Breast epithelium (tissue), 4 donors: ENCODE results near the gene SLC6A1. TPM values are rescaled to one million over a fixed set of nuclear protein-coding genes. Genes with fewer than 3 reads are reported as not detected.

Source experiments
- DNase-seq, 2 donors: peaks; one replicate each; pipeline ENCODE4 v3.0.0-alpha.2; 2019; ENCODE audit warnings: low spot score in 2 of 2
- H3K27ac ChIP-seq, 2 donors: fragments of 200-600 bp; sonication (generic) in 1 of 2; one replicate each; pipeline ENCODE4 v1.5.1; 2016 to 2019; ENCODE audit warnings: mild to moderate bottlenecking in 1 of 2
- H3K27me3 ChIP-seq, 2 donors: fragments of 200-600 bp; sonication (generic) in 1 of 2; one replicate each; pipeline versions ENCODE4 v1.5.1 to v1.6.0; 2017 to 2019; ENCODE audit warnings: control low read depth in 1 of 2, mild to moderate bottlenecking in 1 of 2
- H3K36me3 ChIP-seq: fragments of 200-600 bp; one replicate; pipeline ENCODE4 v1.5.1; 2019
- H3K4me1 ChIP-seq, 2 donors: fragments of 200-600 bp; sonication (generic); one replicate each; pipeline ENCODE4 v1.5.1; 2016 to 2019; ENCODE audit warnings: control low read depth in 1 of 2
- H3K4me3 ChIP-seq, 3 donors: fragments of 200-600 bp; sonication (generic); 1 replicate in 2 of 3; 2 replicates in 1 of 3; pipeline ENCODE4 v1.5.1; 2016 to 2019; ENCODE audit warnings: mild to moderate bottlenecking in 3 of 3, moderate library complexity in 2 of 3
- H3K9me3 ChIP-seq, 2 donors: fragments of 200-600 bp; sonication (generic) in 1 of 2; one replicate each; pipeline ENCODE4 v1.5.1; 2016 to 2019; ENCODE audit warnings: control low read depth in 1 of 2
- CTCF ChIP-seq, 3 donors: fragments of 450-650 bp; IDR thresholded peaks; one replicate each; pipeline ENCODE4 v1.5.1; 2016 to 2017; ENCODE audit warnings: antibody characterized with exemption in 3 of 3, mild to moderate bottlenecking in 3 of 3, moderate library complexity in 3 of 3
- POLR2A ChIP-seq: fragments of 450-650 bp; IDR thresholded peaks from one replicate; pipeline ENCODE4 v1.6.1; 2016; ENCODE audit warnings: antibody characterized with exemption, mild to moderate bottlenecking, moderate library complexity
- POLR2AphosphoS5 ChIP-seq, 3 donors: sonication (generic); formaldehyde crosslinking; IDR thresholded peaks; one replicate each; pipeline ENCODE4 v1.6.1; 2017; ENCODE audit warnings: antibody characterized with exemption in 3 of 3
- intact Hi-C: fragments of 100-400 bp; cut with DNase I; formaldehyde crosslinking; loops from one replicate; pipeline ENCODE4 v1.15.1; 2023; ENCODE audit warnings: low total_unique reads
- total RNA-seq, 3 donors: library from RNA; depleted of rRNA; stranded (reverse); fragments of >200 nt; gene quantifications; one replicate each; pipeline ENCODE4 v1.1.0, GENCODE V29; 2016

The SLC6A1 gene
- total RNA-seq, 3 donors from 2014 or later: under 0.01 to 0.32 (median 0.29) TPM

DNA sequence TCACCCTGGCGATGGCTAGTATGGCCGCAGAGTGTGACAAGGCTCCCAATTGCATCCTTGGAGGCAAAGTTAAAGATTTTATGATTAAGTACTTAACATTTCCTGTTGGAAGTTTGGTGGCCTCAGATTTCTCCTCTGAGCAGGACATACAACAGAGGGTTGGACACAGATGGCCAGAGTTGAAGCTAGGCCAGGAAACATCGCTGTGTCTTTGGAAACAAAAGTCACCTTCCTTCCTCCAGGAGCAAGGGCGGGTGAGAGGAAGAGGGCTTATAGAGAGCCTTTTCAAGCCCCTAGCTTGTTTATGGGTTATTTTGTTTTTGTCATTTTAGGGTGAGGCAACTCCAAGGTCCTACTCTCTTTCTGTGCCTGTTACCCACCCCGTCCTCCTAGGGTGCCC lies 24.2 kb downstream of the SLC6A1 start:
- Histone ChIP-seq H3K9me3 (no peaks in the 10 kb centered on the region), H3K27me3 (peaks cover 0 to 6% of the 10 kb centered on the region in 2 donors), H3K4me1 (no peaks in the 10 kb centered on the region), H3K36me3 (no peaks in the 10 kb centered on the region), H3K27ac (no peak overlapping the region), H3K4me3 (no peak overlapping the region)
- intact Hi-C loops: no loop called here
- TF ChIP-seq POLR2AphosphoS5 (IDR thresholded peaks at IDR 0.05): no peak
- no peak for TF ChIP-seq CTCF (IDR thresholded peaks at IDR 0.05)
- TF ChIP-seq POLR2A: no peak
- DNase-seq: no peak

DNA sequence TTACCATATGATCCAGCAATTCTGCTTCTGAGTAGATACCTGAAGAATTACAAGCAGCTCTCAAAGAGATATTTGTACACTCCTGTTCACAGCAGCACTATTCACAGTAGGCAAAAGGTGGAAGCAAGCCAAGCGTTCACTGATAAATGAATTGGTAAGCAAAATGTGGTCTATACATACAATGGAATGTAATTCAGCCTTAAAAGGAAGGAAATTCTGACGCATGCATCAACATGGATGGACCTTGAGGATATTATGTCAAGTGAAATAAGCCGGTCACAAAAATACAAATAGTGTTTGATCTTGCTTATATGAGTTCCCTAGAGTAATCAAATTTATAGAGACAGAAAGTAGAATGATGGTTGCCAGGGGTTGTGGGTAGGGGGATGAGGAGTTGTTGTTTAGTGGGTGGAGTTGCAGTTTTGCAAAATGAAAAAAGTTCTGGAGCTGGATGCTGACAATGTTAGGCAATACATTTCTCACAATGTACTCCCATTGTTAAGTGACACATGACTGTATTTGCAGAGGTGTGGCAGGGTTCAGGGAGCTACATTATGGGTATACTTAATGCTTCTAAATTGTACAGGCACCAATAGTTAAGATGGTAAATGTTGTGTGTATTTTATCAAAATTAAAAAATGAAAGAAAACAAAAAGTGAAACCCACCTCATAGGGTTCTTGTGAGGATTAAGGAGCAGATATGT lies 26.7 kb downstream of the SLC6A1 start:
- TF ChIP-seq POLR2A (no peak), CTCF (IDR thresholded peaks at IDR 0.05) (no peak), POLR2AphosphoS5 (IDR thresholded peaks at IDR 0.05) (no peak)
- Histone ChIP-seq H3K9me3 (no peaks in the 10 kb centered on the region), H3K27me3 (peaks cover 0 to 6% of the 10 kb centered on the region in 2 donors), H3K36me3 (no peaks in the 10 kb centered on the region), H3K27ac (no peak overlapping the region), H3K4me3 (no peak overlapping the region), H3K4me1 (no peaks in the 10 kb centered on the region)
- no peak for DNase-seq
- intact Hi-C loops: no loop called here

DNA sequence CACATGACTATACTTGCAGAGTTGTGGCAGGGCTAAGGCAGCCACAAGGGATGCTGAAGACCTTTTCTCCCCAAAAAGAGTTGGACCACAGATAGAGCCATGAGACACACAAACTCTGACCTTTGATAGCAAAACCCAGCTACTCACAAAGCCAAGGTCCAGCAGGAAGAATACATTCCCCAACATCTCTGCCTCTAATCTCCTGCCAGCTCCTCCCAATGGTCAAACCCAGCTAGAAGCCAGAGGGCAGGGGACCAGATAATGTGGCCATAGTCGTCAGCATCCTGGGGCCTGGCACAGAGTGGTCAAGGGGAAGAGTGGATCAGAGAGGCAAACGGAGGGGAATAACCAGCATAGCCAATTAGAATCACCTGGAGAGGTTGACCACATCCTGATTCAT lies 28.2 kb downstream of the SLC6A1 start:
- Histone ChIP-seq H3K4me3 (no peak overlapping the region), H3K36me3 (no peaks in the 10 kb centered on the region), H3K27ac (no peak overlapping the region), H3K27me3 (peaks cover 0 to 5% of the 10 kb centered on the region in 2 donors), H3K4me1 (no peaks in the 10 kb centered on the region), H3K9me3 (no peaks in the 10 kb centered on the region)
- no peak for TF ChIP-seq POLR2AphosphoS5 (IDR thresholded peaks at IDR 0.05)
- no peak for TF ChIP-seq POLR2A
- no peak for TF ChIP-seq CTCF (IDR thresholded peaks at IDR 0.05)
- intact Hi-C loops: no loop called here
- DNase-seq: no peak

DNA sequence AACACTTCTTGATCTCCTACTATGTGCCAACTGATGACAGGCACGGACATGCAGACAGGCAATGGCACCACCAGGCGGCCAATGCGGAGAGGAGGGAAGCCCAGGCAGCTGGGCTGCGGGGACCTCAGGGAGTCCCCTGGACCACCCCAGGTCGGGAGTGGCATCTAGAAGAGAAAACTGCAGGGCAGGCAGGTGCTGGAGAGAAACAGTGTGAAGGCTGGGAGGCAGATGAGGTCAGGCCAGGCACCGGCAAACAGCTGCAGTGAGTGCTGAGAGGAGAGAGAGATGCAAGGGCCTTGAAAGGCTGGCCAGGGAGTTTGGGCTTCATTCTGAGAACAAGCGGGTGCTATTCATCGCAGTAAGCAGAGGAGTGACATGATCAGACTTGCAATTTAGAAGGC lies 29.1 kb downstream of the SLC6A1 start:
- H3K27ac ChIP-seq: no peak overlapping the region
- H3K4me3 ChIP-seq: no peak overlapping the region
- no peak for TF ChIP-seq POLR2A
- no peak for TF ChIP-seq POLR2AphosphoS5 (IDR thresholded peaks at IDR 0.05)
- no peak for TF ChIP-seq CTCF (IDR thresholded peaks at IDR 0.05)
- H3K27me3 ChIP-seq: peaks cover 0 to 12% of the 10 kb centered on the region in 2 donors
- H3K36me3 ChIP-seq: no peaks in the 10 kb centered on the region
- peaks cover 1 to 3% of the 10 kb centered on the region in 2 donors for H3K9me3 ChIP-seq
- H3K4me1 ChIP-seq: no peaks in the 10 kb centered on the region
- intact Hi-C loops: no loop called here
- DNase-seq: no peak

GRCh38 chr3:11022115-11022514 lies 29.6 kb downstream of the SLC6A1 start:
- H3K4me1 ChIP-seq: no peaks in the 10 kb centered on the region
- H3K27ac ChIP-seq: no peak overlapping the region
- H3K27me3 ChIP-seq: peaks cover 0 to 12% of the 10 kb centered on the region in 2 donors
- peaks cover 3 to 5% of the 10 kb centered on the region in 2 donors for H3K9me3 ChIP-seq
- H3K4me3 ChIP-seq: no peak overlapping the region
- intact Hi-C loops: no loop called here
- TF ChIP-seq POLR2A (no peak), CTCF (IDR thresholded peaks at IDR 0.05) (no peak), POLR2AphosphoS5 (IDR thresholded peaks at IDR 0.05) (no peak)
- DNase-seq: no peak
- H3K36me3 ChIP-seq: no peaks in the 10 kb centered on the region
